HL-60 (cell line): ENCODE results near the gene AKAP11.

ENCODE experiments used
- DNase-seq, 2 experiments: peaks; one replicate each; pipeline ENCODE4 v3.0.0-alpha.2; 2010 to 2020; ENCODE audit warnings: low read depth in 1 of 2, low spot score in 1 of 2
- H3K27ac ChIP-seq: fragments of 250-450 bp; sonication (Bioruptor Pico); replicated peaks from 2 replicates; pipeline ENCODE4 v1.5.1; 2020; ENCODE audit warnings: mild to moderate bottlenecking, moderate library complexity
- H3K27me3 ChIP-seq: fragments of 250-450 bp; sonication (Bioruptor Pico); 2 replicates; pipeline ENCODE4 v1.5.1; 2021; ENCODE audit warnings: mild to moderate bottlenecking, moderate library complexity; ENCODE audit not compliant: insufficient read depth, poor library complexity, severe bottlenecking
- H3K4me3 ChIP-seq: replicated peaks from 2 replicates; pipeline ENCODE4 v1.5.1; 2011; ENCODE audit warnings: mild to moderate bottlenecking, control low read depth, low read length; ENCODE audit not compliant: insufficient read depth
- CTCF ChIP-seq: IDR thresholded peaks from one replicate; pipeline ENCODE4 v1.5.1; 2011; ENCODE audit warnings: low read length, control low read depth, inconsistent platforms; ENCODE audit not compliant: insufficient read depth
- GABPA ChIP-seq: IDR thresholded peaks from 2 replicates; pipeline ENCODE4 v1.6.1; 2012; ENCODE audit warnings: low read depth
- POLR2AphosphoS5 ChIP-seq: IDR thresholded peaks from 2 replicates; pipeline ENCODE4 v1.6.1; 2012; ENCODE audit warnings: low read depth
- REST ChIP-seq: IDR thresholded peaks from 2 replicates; pipeline ENCODE4 v1.6.1; 2012; ENCODE audit warnings: low read depth; ENCODE audit not compliant: insufficient replicate concordance
- SPI1 ChIP-seq: IDR thresholded peaks from 2 replicates; pipeline ENCODE4 v1.6.1; 2012; ENCODE audit warnings: low read depth, mild to moderate bottlenecking, borderline replicate concordance

Gene AKAP11

GRCh38 chr13:42284068-42284467, 12.1 kb downstream of the AKAP11 start:
- Histone ChIP-seq H3K27me3 (no peaks in the 10 kb centered on the region), H3K27ac (no peak overlapping the region), H3K4me3 (no peak overlapping the region)
- no peak for TF ChIP-seq CTCF
- TF ChIP-seq GABPA: no peak
- TF ChIP-seq REST: no peak
- no peak for TF ChIP-seq SPI1
- TF ChIP-seq POLR2AphosphoS5: no peak
- no peak for DNase-seq

GRCh38 chr13:42298392-42298791, 26.4 kb downstream of the AKAP11 start:
- no peak overlapping the region for H3K27ac ChIP-seq
- H3K4me3 ChIP-seq: no peak overlapping the region
- H3K27me3 ChIP-seq: no peaks in the 10 kb centered on the region
- DNase-seq: no peak
- TF ChIP-seq SPI1 (no peak), REST (no peak), POLR2AphosphoS5 (no peak), GABPA (no peak), CTCF (no peak)

- no peak for TF ChIP-seq SPI1
- TF ChIP-seq POLR2AphosphoS5: no peak
- no peak for TF ChIP-seq GABPA
- TF ChIP-seq CTCF: no peak
- TF ChIP-seq REST: no peak
These were observed 33.6 kb downstream of the AKAP11 start for GRCh38 chr13:42305503-42305902.

More at GRCh38 chr13:42305503-42305902, 33.6 kb downstream of the AKAP11 start:
- no peaks in the 10 kb centered on the region for H3K27me3 ChIP-seq
- no peak overlapping the region for H3K27ac ChIP-seq
- no peak overlapping the region for H3K4me3 ChIP-seq
- no peak for DNase-seq
